HEK293 (cell line): ENCODE data around the gene C19orf18.

Experiments
- CTCF ChIP-seq: fragments of 450-650 bp; formaldehyde crosslinking; IDR thresholded peaks from 2 replicates; pipeline ENCODE4 v1.5.1; 2016; ENCODE audit warnings: missing biosample characterization, missing genetic modification characterization
- GLIS1 ChIP-seq: fragments of 450-650 bp; formaldehyde crosslinking; IDR thresholded peaks from 2 replicates; pipeline ENCODE4 v1.5.1; 2016; ENCODE audit warnings: missing biosample characterization, missing genetic modification characterization
- GLIS2 ChIP-seq: fragments of 450-650 bp; formaldehyde crosslinking; IDR thresholded peaks from 2 replicates; pipeline ENCODE4 v1.5.1; 2016; ENCODE audit warnings: missing biosample characterization, missing genetic modification characterization
- IKZF3 ChIP-seq: fragments of 450-650 bp; IDR thresholded peaks from 2 replicates; pipeline ENCODE4 v1.5.0; 2018; ENCODE audit warnings: missing biosample characterization, mild to moderate bottlenecking, missing genetic modification characterization, moderate library complexity
- MYNN ChIP-seq: fragments of 450-650 bp; formaldehyde crosslinking; IDR thresholded peaks from 2 replicates; pipeline ENCODE4 v1.5.1; 2016; ENCODE audit warnings: missing biosample characterization, missing genetic modification characterization, borderline replicate concordance
- PATZ1 ChIP-seq: fragments of 450-650 bp; formaldehyde crosslinking; IDR thresholded peaks from 2 replicates; pipeline ENCODE4 v1.5.1; 2016; ENCODE audit warnings: missing biosample characterization, missing genetic modification characterization
- PBX3 ChIP-seq: sonication (generic); formaldehyde crosslinking; IDR thresholded peaks from 2 replicates; pipeline ENCODE4 v1.8.1; 2022; ENCODE audit warnings: mild to moderate bottlenecking, moderate library complexity, missing genetic modification reagents
- PRDM10 ChIP-seq: fragments of 450-650 bp; formaldehyde crosslinking; IDR thresholded peaks from 2 replicates; pipeline ENCODE4 v1.5.1; 2016; ENCODE audit warnings: missing biosample characterization, missing genetic modification characterization
- SCRT2 ChIP-seq: fragments of 450-650 bp; formaldehyde crosslinking; IDR thresholded peaks from 2 replicates; pipeline ENCODE4 v1.5.1; 2016; ENCODE audit warnings: missing biosample characterization, missing genetic modification characterization
- SETDB1 ChIP-seq: IDR thresholded peaks from one replicate; pipeline ENCODE4 v1.6.1; 2017; ENCODE audit warnings: mild to moderate bottlenecking, low read length, moderate library complexity, mixed read lengths; ENCODE audit not compliant: insufficient read length
- ZBTB10 ChIP-seq: fragments of 450-650 bp; formaldehyde crosslinking; IDR thresholded peaks from 2 replicates; pipeline ENCODE4 v1.5.1; 2016; ENCODE audit warnings: missing biosample characterization, missing genetic modification characterization
- ZIC2 ChIP-seq: fragments of 450-650 bp; formaldehyde crosslinking; IDR thresholded peaks from 2 replicates; pipeline ENCODE4 v1.5.1; 2016; ENCODE audit warnings: missing biosample characterization, missing genetic modification characterization
- ZNF138 ChIP-seq: fragments of 450-650 bp; formaldehyde crosslinking; IDR thresholded peaks from 2 replicates; pipeline ENCODE4 v1.5.1; 2016; ENCODE audit warnings: missing biosample characterization, missing genetic modification characterization, borderline replicate concordance
- ZNF148 ChIP-seq: fragments of 450-650 bp; formaldehyde crosslinking; IDR thresholded peaks from 2 replicates; pipeline ENCODE4 v1.5.0; 2017; ENCODE audit warnings: missing biosample characterization, missing genetic modification characterization, borderline replicate concordance
- ZNF155 ChIP-seq: fragments of 450-650 bp; formaldehyde crosslinking; IDR thresholded peaks from 2 replicates; pipeline ENCODE4 v1.5.1; 2016; ENCODE audit warnings: missing biosample characterization, missing genetic modification characterization
- ZNF157 ChIP-seq: fragments of 450-650 bp; formaldehyde crosslinking; IDR thresholded peaks from 2 replicates; pipeline ENCODE4 v1.5.1; 2016; ENCODE audit warnings: missing biosample characterization, missing genetic modification characterization
- ZNF2 ChIP-seq: fragments of 450-650 bp; formaldehyde crosslinking; IDR thresholded peaks from 2 replicates; pipeline ENCODE4 v1.5.1; 2016; ENCODE audit warnings: missing biosample characterization, missing genetic modification characterization
- ZNF239 ChIP-seq: fragments of 450-650 bp; formaldehyde crosslinking; IDR thresholded peaks from 2 replicates; pipeline ENCODE4 v1.5.1; 2016; ENCODE audit warnings: missing biosample characterization, missing genetic modification characterization
- ZNF280D ChIP-seq: fragments of 450-650 bp; formaldehyde crosslinking; IDR thresholded peaks from 2 replicates; pipeline ENCODE4 v1.5.1; 2016; ENCODE audit warnings: missing biosample characterization, missing genetic modification characterization
- ZNF350 ChIP-seq: fragments of 450-650 bp; formaldehyde crosslinking; IDR thresholded peaks from 2 replicates; pipeline ENCODE4 v1.5.0; 2017; ENCODE audit warnings: missing biosample characterization, mild to moderate bottlenecking, missing genetic modification characterization
- ZNF555 ChIP-seq: fragments of 450-650 bp; formaldehyde crosslinking; conservative IDR thresholded peaks from 2 replicates; pipeline ENCODE4 v1.5.1; 2017; ENCODE audit warnings: missing biosample characterization, mild to moderate bottlenecking, missing genetic modification characterization, inconsistent platforms

Gene C19orf18

GRCh38 chr19:57947419-57948134 is 26.8 kb downstream of the C19orf18 start, which contains the start of gene ZNF256 (continued):
- TF ChIP-seq PATZ1 (tag by site-specific recombination) (0 out of 2 replicates have a peak, but pooled peaks have one; percentile 28), PRDM10 (tag by site-specific recombination) (peak; percentile 77), ZNF280D (tag by site-specific recombination) (0 out of 2 replicates have a peak, but pooled peaks have one; percentile 13), ZBTB10 (tag by site-specific recombination) (peak; percentile 16; the same call in 1 of the 2 replicates), GLIS1 (peak; percentile 60; the same call in 1 of the 2 replicates), SETDB1 (peak; percentile 73), IKZF3 (tag by site-specific recombination) (peak; percentile 58; the same call in 1 of the 2 replicates), ZNF157 (tag by site-specific recombination) (no peak), GLIS2 (tag by site-specific recombination) (peak; percentile 67; the same call in 1 of the 2 replicates), ZNF239 (tag by site-specific recombination) (no peak), SCRT2 (tag by site-specific recombination) (0 out of 2 replicates have a peak, but pooled peaks have one; percentile 7), MYNN (tag by site-specific recombination) (no peak), CTCF (peak; percentile 87), ZNF2 (tag by site-specific recombination) (peak; percentile 67), ZNF350 (no peak), ZNF148 (tag by site-specific recombination) (no peak), ZIC2 (tag by site-specific recombination) (peak; percentile 70), ZNF155 (tag by site-specific recombination) (no peak), ZNF555 (tag by site-specific recombination) (no peak), ZNF138 (tag by site-specific recombination) (no peak), PBX3 (CRISPR knock-in tag) (peak; percentile 87)
